NT2/D1 (cell line): ENCODE data around the gene KHDRBS2.

Experiments used
- SUZ12 ChIP-seq: IDR thresholded peaks from 2 replicates; pipeline ENCODE4 v1.6.1; 2011; ENCODE audit not compliant: insufficient read length, insufficient read depth; ENCODE audit errors: extremely low read depth
- YY1 ChIP-seq: IDR thresholded peaks from 2 replicates; pipeline ENCODE4 v1.6.1; 2011; ENCODE audit not compliant: insufficient read length, insufficient read depth
- ZNF274 ChIP-seq: IDR thresholded peaks from 2 replicates; pipeline ENCODE4 v1.6.1; 2011; ENCODE audit warnings: mild to moderate bottlenecking, low read depth, low read length

- TF ChIP-seq ZNF274: no peak
- no peak for TF ChIP-seq SUZ12
- no peak for TF ChIP-seq YY1
Observed at GRCh38 chr6:62037445-62037844, 248.6 kb downstream of the KHDRBS2 start.
